ENCODE data around the gene PEPD.

Gene PEPD

DNA sequence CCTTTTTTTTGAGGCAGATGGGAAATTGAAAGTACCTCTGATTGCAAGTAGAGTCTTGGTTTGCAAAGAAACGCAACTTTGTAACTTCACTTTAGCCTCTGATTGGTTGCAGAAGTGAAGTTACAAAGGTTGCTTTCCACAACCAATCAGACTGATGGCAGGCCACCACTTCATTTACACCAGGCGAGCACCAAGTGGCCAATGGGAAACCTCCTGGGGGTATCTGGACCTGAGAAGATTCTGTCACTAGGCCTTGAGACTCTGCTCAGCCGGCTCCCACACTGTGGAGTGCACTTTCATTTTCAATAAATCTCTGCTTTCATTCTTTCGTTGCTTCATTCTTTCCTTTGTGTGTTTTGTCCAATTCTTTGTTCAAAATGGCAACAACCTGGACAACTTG, 19.1 kb downstream of the PEPD start:
- TF ChIP-seq, protein P1, sequence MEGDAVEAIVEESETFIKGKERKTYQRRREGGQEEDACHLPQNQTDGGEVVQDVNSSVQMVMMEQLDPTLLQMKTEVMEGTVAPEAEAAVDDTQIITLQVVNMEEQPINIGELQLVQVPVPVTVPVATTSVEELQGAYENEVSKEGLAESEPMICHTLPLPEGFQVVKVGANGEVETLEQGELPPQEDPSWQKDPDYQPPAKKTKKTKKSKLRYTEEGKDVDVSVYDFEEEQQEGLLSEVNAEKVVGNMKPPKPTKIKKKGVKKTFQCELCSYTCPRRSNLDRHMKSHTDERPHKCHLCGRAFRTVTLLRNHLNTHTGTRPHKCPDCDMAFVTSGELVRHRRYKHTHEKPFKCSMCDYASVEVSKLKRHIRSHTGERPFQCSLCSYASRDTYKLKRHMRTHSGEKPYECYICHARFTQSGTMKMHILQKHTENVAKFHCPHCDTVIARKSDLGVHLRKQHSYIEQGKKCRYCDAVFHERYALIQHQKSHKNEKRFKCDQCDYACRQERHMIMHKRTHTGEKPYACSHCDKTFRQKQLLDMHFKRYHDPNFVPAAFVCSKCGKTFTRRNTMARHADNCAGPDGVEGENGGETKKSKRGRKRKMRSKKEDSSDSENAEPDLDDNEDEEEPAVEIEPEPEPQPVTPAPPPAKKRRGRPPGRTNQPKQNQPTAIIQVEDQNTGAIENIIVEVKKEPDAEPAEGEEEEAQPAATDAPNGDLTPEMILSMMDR (IDR thresholded peaks at IDR 0.05; ENCODE audit: extremely low read depth, missing control alignments): no peak
- no peak for DNase-seq (ENCODE audit: low spot score)

DNA sequence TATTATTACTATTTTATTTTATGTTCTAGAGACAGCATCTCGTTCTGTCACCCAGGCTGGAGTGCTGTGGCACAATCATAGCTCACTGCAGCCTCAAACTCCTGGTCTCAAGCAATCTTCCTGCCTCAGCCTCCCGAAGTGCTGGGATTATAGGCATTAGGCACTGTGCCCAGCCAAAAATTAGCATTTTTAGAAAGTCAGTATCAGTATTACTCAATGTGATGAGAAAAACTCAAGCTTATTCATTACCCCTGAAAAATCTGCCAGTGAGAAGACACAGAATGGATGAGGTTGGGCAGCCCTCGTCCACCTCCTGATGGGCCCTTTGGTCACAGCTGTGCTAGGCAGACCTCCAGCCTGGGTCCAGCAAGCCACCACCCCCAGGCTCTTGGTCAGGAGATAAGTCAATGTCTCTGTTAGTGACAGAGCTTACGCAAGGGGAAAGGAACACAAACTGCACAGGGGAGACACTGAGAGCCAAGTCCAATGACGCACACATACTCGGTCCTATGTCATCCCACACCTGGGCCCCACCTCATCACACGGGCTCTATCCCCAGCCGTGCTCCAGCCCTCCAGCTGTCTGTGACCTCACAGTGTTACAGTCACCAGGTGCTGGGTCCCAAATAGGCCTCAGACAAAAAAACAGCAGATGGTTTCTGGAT, 19.8 kb downstream of the PEPD start:
- TF ChIP-seq, protein P1 (IDR thresholded peaks at IDR 0.05; ENCODE audit: extremely low read depth, missing control alignments): no peak
- no peak for DNase-seq (ENCODE audit: low spot score)

DNA sequence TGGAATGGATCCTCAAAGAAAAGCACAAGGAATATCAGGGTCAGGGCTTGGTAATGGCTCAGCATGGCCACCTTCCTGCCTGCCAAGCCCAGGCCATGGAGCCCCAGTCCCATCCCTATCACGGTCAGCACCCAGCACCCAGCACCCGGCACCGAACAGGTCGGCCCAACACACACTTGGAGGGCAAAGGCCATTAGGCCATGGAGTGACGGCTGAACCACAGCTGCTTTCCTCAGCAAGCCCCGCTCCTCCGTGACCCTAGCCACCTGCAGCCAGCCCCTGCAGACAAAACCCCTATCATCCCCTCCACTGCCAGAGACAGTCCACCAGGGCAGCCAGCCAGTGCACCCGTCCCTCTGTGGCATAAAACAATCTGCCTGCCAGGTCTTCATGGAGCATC, 20.6 kb downstream of the PEPD start:
- no peak for DNase-seq (ENCODE audit: low spot score)
- TF ChIP-seq, protein P1 (IDR thresholded peaks at IDR 0.05; ENCODE audit: extremely low read depth, missing control alignments): no peak

DNA sequence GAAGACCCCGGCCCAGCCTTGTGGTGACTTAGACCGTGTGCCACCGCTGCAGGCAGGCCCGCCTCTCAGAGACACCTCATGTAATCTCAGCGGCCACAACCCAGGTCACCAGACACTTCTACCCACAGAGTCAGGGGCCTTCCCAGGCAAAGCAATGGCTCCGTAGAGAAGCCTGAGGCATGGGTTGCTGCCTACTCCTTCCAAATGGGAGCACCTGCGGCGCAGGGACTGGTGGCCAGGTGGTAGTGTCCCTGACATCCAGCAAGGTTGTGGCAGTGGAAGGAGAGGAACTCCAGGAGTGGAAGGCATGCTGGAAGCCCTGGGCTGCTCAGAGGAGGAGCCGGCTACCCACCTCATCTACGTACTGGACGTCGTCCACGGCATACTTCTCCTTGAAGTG, 21.0 kb downstream of the PEPD start:
- TF ChIP-seq, protein P1 (IDR thresholded peaks at IDR 0.05; ENCODE audit: extremely low read depth, missing control alignments): no peak
- no peak for DNase-seq (ENCODE audit: low spot score)

DNA sequence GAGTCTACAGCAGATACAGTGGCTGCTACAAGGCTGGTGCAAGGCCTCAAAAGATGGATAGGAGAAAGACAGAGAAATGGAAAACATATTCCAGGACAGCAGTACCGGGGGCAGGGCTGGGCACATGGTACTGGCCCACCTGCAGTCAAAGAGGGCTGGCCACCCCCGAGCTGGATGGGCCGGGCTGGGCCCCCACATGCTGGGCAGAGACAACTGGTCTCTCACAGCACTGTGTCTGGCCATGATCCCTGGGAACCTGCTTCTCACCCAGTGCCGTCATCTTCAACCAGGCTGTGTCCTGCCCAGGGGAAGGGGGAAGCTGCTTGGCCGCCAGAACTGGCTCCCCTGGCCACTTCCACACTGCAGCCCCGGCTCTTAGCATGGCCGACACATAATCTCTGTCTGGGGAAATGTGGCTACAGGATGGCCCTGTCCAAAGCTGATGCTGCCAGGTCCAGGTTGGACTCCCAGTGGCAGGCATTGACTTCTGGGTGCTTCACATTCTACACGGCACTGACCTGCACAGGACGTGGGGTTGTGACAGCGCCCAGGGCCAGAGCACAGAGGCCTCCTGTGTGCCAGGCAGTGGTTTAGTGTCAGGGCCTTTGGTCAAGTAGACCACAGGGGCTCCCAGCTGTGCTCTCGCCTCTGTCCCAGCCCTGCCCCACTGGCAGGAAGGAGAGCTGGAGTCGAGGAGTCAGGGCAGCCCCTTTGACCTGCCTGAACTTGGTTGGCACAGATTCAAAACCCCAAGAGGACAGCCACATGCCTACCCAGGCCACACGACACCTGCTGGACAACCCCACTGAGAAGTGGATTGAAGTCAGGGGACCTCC, 21.7 kb downstream of the PEPD start:
- DNase-seq (ENCODE audit: low spot score): no peak
- TF ChIP-seq, protein P1 (IDR thresholded peaks at IDR 0.05; ENCODE audit: extremely low read depth, missing control alignments): no peak

DNA sequence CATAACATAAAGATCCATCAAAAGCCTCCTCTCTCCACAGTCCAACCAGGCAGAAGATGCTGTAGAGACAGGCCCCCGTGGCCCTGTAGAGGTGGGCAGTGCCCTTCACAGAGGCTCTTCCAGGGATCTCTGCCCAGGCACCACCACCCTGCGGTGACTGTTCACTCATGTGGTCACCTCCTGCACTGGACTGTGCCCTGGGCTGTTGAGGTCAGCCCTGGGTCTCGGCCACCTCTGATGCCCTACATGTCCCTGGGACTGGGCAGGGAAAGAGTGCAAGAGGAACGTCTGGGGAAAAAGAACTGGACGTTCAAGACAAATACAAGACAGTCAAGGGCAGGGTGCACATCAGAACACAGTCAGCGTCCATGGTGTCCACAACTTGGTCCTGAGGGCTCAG, 22.3 kb downstream of the PEPD start:
- DNase-seq (ENCODE audit: low spot score): no peak
- TF ChIP-seq, protein P1 (IDR thresholded peaks at IDR 0.05; ENCODE audit: extremely low read depth, missing control alignments): no peak

DNA sequence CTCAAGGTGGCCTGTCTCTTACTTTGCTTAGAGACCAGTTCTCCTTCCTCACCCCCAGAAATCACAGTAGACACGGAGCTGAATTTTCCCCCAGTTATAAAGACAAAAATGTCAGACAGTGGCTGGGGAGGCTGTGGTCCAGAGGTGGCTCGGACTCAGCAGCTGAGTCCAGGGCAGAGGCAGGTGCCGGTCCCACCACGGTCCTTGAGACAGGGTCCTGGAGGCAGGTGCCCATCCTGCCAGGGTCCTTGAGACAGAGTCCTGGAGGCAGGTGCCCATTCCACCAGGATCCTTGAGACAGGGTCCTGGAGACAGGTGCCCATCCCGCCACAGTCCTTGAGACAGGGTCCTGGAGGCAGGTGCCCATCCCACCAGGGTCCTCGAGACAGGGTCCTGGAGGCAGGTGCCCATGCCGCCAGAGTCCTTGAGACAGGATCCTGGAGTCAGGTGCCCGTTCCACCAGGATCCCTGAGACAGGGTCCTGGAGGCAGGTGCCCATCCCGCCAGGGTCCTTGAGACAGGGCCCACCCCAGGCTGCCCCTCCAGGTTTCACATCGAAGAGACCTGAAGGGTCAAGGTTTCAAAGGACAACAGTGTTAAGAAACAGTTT, 23.1 kb downstream of the PEPD start:
- DNase-seq (ENCODE audit: low spot score): no peak
- TF ChIP-seq, protein P1 (IDR thresholded peaks at IDR 0.05; ENCODE audit: extremely low read depth, missing control alignments): no peak
